ENCODE results near the gene UNC5B. TPM values are rescaled to one million over a fixed set of nuclear protein-coding genes. Genes with fewer than 3 reads are reported as not detected.

UNC5B gene
- total RNA-seq, 6 donors from 2014 or later = 8.4 to 27.7 (median 20.5) TPM

GRCh38 chr10:71312811-71313789, 100.7 kb downstream of the UNC5B start:
- H3K4me3 ChIP-seq = no peak overlapping the region

DNA sequence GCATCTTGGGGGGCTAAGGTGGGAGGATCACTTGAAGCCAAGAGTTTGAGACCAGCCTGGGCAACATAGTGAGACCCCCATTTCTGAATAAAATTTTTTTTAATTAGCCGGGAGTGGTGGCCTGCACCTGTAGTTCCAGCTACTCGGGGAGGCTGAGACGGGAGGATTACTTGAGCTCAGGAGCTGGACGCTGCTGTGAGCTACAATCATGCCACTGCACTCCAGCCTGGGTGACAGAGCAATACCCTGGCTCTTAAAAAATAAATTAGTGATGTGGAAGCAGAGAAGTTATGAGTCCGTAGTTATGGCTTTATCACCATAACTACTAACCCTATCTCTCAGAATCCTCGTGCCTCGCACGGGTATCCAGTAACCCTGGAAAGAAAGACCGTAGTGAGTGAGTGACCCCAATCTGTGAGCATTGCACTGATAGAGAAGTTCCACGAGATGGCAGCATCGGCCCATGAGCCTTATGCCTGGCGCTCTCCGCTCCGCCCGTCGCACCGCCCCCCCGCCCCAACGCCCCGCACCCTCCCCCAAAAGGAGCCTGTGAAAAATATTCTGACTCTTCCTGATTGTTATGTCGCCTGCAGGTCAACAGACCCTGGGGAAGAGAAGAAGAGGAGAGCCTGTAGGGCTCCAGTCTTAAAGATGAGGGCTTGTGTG, 101.8 kb downstream of the UNC5B start:
- H3K9me3 ChIP-seq = no peaks in the 10 kb centered on the region
- ATAC-seq (ENCODE audit: low FRiP score in 2 of 2) (peak; percentile 59 to 85), DNase-seq (peak in 1 of 2 donors; percentile 86)
- H3K27ac ChIP-seq = no peak overlapping the region
- TF ChIP-seq POLR2A (IDR thresholded peaks at IDR 0.05) = no peak
- TF ChIP-seq, protein P1, sequence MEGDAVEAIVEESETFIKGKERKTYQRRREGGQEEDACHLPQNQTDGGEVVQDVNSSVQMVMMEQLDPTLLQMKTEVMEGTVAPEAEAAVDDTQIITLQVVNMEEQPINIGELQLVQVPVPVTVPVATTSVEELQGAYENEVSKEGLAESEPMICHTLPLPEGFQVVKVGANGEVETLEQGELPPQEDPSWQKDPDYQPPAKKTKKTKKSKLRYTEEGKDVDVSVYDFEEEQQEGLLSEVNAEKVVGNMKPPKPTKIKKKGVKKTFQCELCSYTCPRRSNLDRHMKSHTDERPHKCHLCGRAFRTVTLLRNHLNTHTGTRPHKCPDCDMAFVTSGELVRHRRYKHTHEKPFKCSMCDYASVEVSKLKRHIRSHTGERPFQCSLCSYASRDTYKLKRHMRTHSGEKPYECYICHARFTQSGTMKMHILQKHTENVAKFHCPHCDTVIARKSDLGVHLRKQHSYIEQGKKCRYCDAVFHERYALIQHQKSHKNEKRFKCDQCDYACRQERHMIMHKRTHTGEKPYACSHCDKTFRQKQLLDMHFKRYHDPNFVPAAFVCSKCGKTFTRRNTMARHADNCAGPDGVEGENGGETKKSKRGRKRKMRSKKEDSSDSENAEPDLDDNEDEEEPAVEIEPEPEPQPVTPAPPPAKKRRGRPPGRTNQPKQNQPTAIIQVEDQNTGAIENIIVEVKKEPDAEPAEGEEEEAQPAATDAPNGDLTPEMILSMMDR (IDR thresholded peaks at IDR 0.05) = peak; percentile 45 to 90 (median 74)
- H3K36me3 ChIP-seq = no peaks in the 10 kb centered on the region
- H3K4me1 ChIP-seq = peaks cover 12 to 26% (median 19%) of the 10 kb centered on the region in 4 donors
- no peak overlapping the region for H3K4me3 ChIP-seq
- 11 to 15% methylated on average over 9 to 12 of the region's 21 CpGs for WGBS, 2 donors
- H3K27me3 ChIP-seq = no peaks in the 10 kb centered on the region

More at GRCh38 chr10:71312811-71313789, 100.7 kb downstream of the UNC5B start:
- no peak for DNase-seq
- peaks cover 11 to 20% (median 17%) of the 10 kb centered on the region in 4 donors for H3K4me1 ChIP-seq
- H3K27me3 ChIP-seq = no peaks in the 10 kb centered on the region
- TF ChIP-seq, protein P1 (IDR thresholded peaks at IDR 0.05) = no peak
- TF ChIP-seq POLR2AphosphoS5 (IDR thresholded peaks at IDR 0.05) (no peak), EP300 (IDR thresholded peaks at IDR 0.05) (no peak), POLR2A (IDR thresholded peaks at IDR 0.05) (no peak)
- H3K9me3 ChIP-seq = no peaks in the 10 kb centered on the region
- ATAC-seq (ENCODE audit: low FRiP score in 2 of 2) = peak; percentile 24 to 80
- H3K27ac ChIP-seq = no peak overlapping the region
- no peaks in the 10 kb centered on the region for H3K36me3 ChIP-seq
- 49 to 52% methylated on average over 19 of the region's 19 CpGs for WGBS, 2 donors

GRCh38 chr10:71314694-71315225, 102.4 kb downstream of the UNC5B start:
- no peaks in the 10 kb centered on the region for H3K9me3 ChIP-seq

GRCh38 chr10:71316056-71316785, 103.9 kb downstream of the UNC5B start:
- Histone ChIP-seq H3K36me3 (no peaks in the 10 kb centered on the region), H3K9me3 (no peaks in the 10 kb centered on the region), H3K4me3 (no peak overlapping the region), H3K4me1 (peaks cover 18 to 41% (median 30%) of the 10 kb centered on the region in 4 donors), H3K27ac (no peak overlapping the region), H3K27me3 (no peaks in the 10 kb centered on the region)
- ATAC-seq (ENCODE audit: low FRiP score in 2 of 2) (no peak), DNase-seq (no peak)
- TF ChIP-seq EP300 (IDR thresholded peaks at IDR 0.05) = no peak
- no peak for TF ChIP-seq POLR2AphosphoS5 (IDR thresholded peaks at IDR 0.05)
- TF ChIP-seq POLR2A (IDR thresholded peaks at IDR 0.05) = no peak
- TF ChIP-seq, protein P1 (IDR thresholded peaks at IDR 0.05) = no peak
- WGBS, 2 donors = 25 to 48% methylated on average over 3 of the region's 3 CpGs

More at GRCh38 chr10:71314694-71315225, 102.4 kb downstream of the UNC5B start:
- no peaks in the 10 kb centered on the region for H3K27me3 ChIP-seq
- DNase-seq = no peak
- H3K27ac ChIP-seq = no peak overlapping the region
- no peak for ATAC-seq (ENCODE audit: low FRiP score in 2 of 2)
- peaks cover 15 to 30% (median 22%) of the 10 kb centered on the region in 4 donors for H3K4me1 ChIP-seq
- H3K4me3 ChIP-seq = no peak overlapping the region
- no peaks in the 10 kb centered on the region for H3K36me3 ChIP-seq
- 56 to 70% methylated on average over 11 of the region's 11 CpGs for WGBS, 2 donors
- no peak for TF ChIP-seq POLR2AphosphoS5 (IDR thresholded peaks at IDR 0.05)
- TF ChIP-seq POLR2A (IDR thresholded peaks at IDR 0.05) = no peak
- no peak for TF ChIP-seq EP300 (IDR thresholded peaks at IDR 0.05)
- TF ChIP-seq, protein P1 (IDR thresholded peaks at IDR 0.05) = no peak

All from upper lobe of left lung (tissue), 6 donors.